Fibroblast of lung (primary cell): ENCODE data around the gene AGO1. TPM values are rescaled to one million over a fixed set of nuclear protein-coding genes. Genes with fewer than 3 reads are reported as not detected.
"Not testable (repeated sequence)": the region's sequence is repeated elsewhere in the genome, so short reads cannot be mapped to it uniquely, and the experiment has no call there.

Source experiments
- DNase-seq, 2 donors: peaks; one replicate each; pipeline versions ENCODE4 v3.0.0 to v3.0.0-alpha.2; 2010; ENCODE audit warnings: low read depth in 2 of 2
- H2AFZ ChIP-seq: 2 replicates; pipeline ENCODE4 v1.5.1; 2012; ENCODE audit warnings: low read length, control low read depth, inconsistent platforms
- H3K27ac ChIP-seq: 2 replicates; pipeline ENCODE4 v1.5.1; 2011; ENCODE audit warnings: low read length, control low read depth; ENCODE audit not compliant: insufficient read depth
- H3K27me3 ChIP-seq: 2 replicates; pipeline ENCODE4 v1.5.1; 2011; ENCODE audit warnings: mild to moderate bottlenecking, low read length; ENCODE audit not compliant: control insufficient read depth, insufficient read depth
- H3K36me3 ChIP-seq: 2 replicates; pipeline ENCODE4 v1.5.1; 2011; ENCODE audit warnings: low read length; ENCODE audit not compliant: control insufficient read depth, insufficient read depth
- H3K4me1 ChIP-seq: 2 replicates; pipeline ENCODE4 v1.5.1; 2011; ENCODE audit warnings: low read length; ENCODE audit not compliant: control insufficient read depth, insufficient read depth; ENCODE audit errors: extremely low read depth
- H3K4me2 ChIP-seq: 2 replicates; pipeline ENCODE4 v1.5.1; 2011; ENCODE audit warnings: low read length, control low read depth; ENCODE audit not compliant: insufficient read depth; ENCODE audit errors: extremely low read depth
- H3K4me3 ChIP-seq, 4 experiments: fragments of 200-600 bp in 1 of 4; sonication (generic) in 1 of 4; replicated peaks in 1 of 4; 2 replicates each; pipeline ENCODE4 v1.5.1; 2011 to 2016; ENCODE audit warnings: low read length in 4 of 4, low read depth in 3 of 4, mild to moderate bottlenecking in 3 of 4, control low read depth in 2 of 4, inconsistent platforms in 1 of 4, mixed read lengths in 1 of 4; ENCODE audit not compliant: insufficient read depth in 1 of 4; ENCODE audit errors: control extremely low read depth in 1 of 4
- H3K79me2 ChIP-seq: 2 replicates; pipeline ENCODE4 v1.5.1; 2012; ENCODE audit warnings: mild to moderate bottlenecking, low read length, inconsistent platforms; ENCODE audit not compliant: control insufficient read depth, insufficient read depth
- H3K9ac ChIP-seq: 2 replicates; pipeline ENCODE4 v1.5.1; 2011; ENCODE audit warnings: mild to moderate bottlenecking, low read length, control low read depth; ENCODE audit not compliant: insufficient read depth
- H3K9me3 ChIP-seq: 2 replicates; pipeline ENCODE4 v1.5.1; 2012; ENCODE audit warnings: low read depth, low read length; ENCODE audit not compliant: control insufficient read depth, insufficient read depth
- H4K20me1 ChIP-seq: 2 replicates; pipeline ENCODE4 v1.5.1; 2011; ENCODE audit warnings: low read length; ENCODE audit not compliant: control insufficient read depth, insufficient read depth; ENCODE audit errors: extremely low read depth
- CTCF ChIP-seq, 2 donors: IDR thresholded peaks in 1 of 2; conservative IDR thresholded peaks in 1 of 2; 1 replicate in 1 of 2; 2 replicates in 1 of 2; pipeline ENCODE4 v1.5.1; 2011 to 2012; ENCODE audit warnings: low read length in 2 of 2, control low read depth in 1 of 2, inconsistent platforms in 1 of 2, low read depth in 1 of 2, mild to moderate bottlenecking in 1 of 2
- EZH2 ChIP-seq: IDR thresholded peaks from 2 replicates; pipeline ENCODE4 v1.5.1; 2012; ENCODE audit warnings: low read length, control low read depth, mild to moderate bottlenecking; ENCODE audit errors: missing control alignments
- polyA plus RNA-seq, 2 donors: library from polyadenylated mRNA; depleted of rRNA in 1 of 2; stranded (reverse) in 1 of 2; unstranded in 1 of 2; fragments of >200 nt; gene quantifications; 2 replicates each; pipeline ENCODE4 v1.2.1, GENCODE V29; 2011 to 2012; ENCODE audit warnings: missing spikeins in 1 of 2
- total RNA-seq: library from RNA; depleted of rRNA; stranded (reverse); fragments of >200 nt; gene quantifications from 2 replicates; pipeline ENCODE4 v1.2.1, GENCODE V29; 2014

Gene AGO1
- total and polyA plus RNA-seq, 2 donors (not counting 1 experiment from before 2014, with no cell fraction given) = 7.6 to 12.8 TPM

DNA sequence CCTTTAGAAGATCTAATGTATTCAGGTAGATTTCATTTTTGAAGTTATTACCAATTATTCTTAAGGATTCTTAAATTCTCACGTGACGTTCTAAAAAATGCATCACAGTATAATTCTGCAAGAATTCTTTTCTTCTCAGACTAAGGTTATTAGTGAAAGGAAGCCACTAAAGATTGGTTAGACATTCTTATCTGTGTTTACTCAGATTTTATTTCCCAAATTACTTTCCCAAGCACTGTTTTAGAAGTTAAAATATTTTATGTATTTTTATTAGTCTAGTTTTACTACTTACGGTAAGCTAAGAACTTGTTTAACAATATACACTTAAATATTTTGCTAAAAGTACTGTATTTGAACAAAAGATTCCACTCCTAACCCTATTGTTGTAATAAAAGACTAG lies 76.3 kb downstream of the AGO1 start:
- Histone ChIP-seq H3K9ac (no peak overlapping the region), H3K4me3 (no peak overlapping the region), H4K20me1 (no peaks in the 10 kb centered on the region), H3K9me3 (no peaks in the 10 kb centered on the region), H2AFZ (no peak overlapping the region), H3K27me3 (no peaks in the 10 kb centered on the region), H3K4me2 (no peak overlapping the region), H3K36me3 (no peaks in the 10 kb centered on the region), H3K27ac (no peak overlapping the region), H3K79me2 (no peaks in the 10 kb centered on the region), H3K4me1 (no peaks in the 10 kb centered on the region)
- TF ChIP-seq EZH2 (no peak), CTCF (conservative IDR thresholded peaks at IDR 0.05 in 1 of 2, IDR thresholded peaks at IDR 0.05 in 1 of 2; ENCODE audit: low read depth in 1 of 2, low read length in 2 of 2) (no peak)
- no peak for DNase-seq

DNA sequence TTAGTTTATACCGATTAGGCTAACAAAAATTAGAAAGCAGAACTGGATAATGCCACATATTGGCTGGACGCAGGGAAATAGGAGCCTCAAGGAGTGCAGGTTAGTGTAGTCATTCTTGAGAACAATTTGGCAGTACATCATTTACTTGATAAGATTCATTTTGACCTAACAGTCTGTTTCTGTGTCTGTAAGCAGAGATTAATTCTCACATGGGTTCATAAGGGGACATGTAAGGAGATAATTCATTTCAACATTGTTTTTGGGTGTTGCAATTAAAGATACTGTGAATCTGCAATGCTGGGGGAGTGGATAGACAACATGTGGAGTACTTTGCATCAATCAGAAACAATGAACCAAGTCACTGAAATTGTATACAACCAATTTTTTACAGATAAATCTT lies 79.9 kb downstream of the AGO1 start:
- Histone ChIP-seq H3K4me3 (no peak overlapping the region), H4K20me1 (no peaks in the 10 kb centered on the region), H3K27me3 (no peaks in the 10 kb centered on the region), H2AFZ (no peak overlapping the region), H3K4me2 (no peak overlapping the region), H3K27ac (no peak overlapping the region), H3K4me1 (no peaks in the 10 kb centered on the region), H3K9ac (no peak overlapping the region), H3K36me3 (no peaks in the 10 kb centered on the region), H3K9me3 (no peaks in the 10 kb centered on the region), H3K79me2 (no peaks in the 10 kb centered on the region)
- DNase-seq = no peak
- no peak for TF ChIP-seq CTCF (conservative IDR thresholded peaks at IDR 0.05 in 1 of 2, IDR thresholded peaks at IDR 0.05 in 1 of 2; ENCODE audit: low read depth in 1 of 2, low read length in 2 of 2)
- TF ChIP-seq EZH2 = no peak

DNA sequence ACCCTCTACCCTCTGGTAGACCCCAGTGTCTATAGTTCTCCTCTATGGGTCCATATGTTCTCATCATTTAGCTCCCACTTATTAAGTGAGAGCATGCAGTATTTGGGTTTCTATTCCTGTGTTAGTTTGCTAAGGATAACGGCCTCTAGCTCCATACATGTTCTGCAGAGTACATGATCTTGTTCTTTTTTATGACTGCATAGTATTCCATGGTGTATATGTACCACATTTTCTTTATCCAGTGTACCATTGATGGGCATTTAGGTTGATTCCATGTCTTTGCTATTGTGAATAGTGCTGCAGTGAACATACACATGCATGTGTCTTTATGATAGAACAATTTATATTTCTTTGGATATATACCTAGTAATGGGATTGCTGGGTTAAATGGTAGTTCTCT lies 81.3 kb downstream of the AGO1 start:
- not testable (repeated sequence) for H3K4me2 ChIP-seq, H3K4me1 ChIP-seq, H3K9ac ChIP-seq, H4K20me1 ChIP-seq, H3K27ac ChIP-seq, DNase-seq, H3K9me3 ChIP-seq, H3K4me3 ChIP-seq, H3K27me3 ChIP-seq, H2AFZ ChIP-seq, H3K36me3 ChIP-seq, H3K79me2 ChIP-seq
